GM12801 (cell line): ENCODE data around the gene BLNK.

ENCODE experiments used
- TF ChIP-seq, protein P1 (sequence below): IDR thresholded peaks from one replicate; pipeline ENCODE4 v1.5.1; 2011; ENCODE audit warnings: control low read depth; ENCODE audit not compliant: insufficient read length; ENCODE audit errors: extremely low read depth

BLNK gene

DNA sequence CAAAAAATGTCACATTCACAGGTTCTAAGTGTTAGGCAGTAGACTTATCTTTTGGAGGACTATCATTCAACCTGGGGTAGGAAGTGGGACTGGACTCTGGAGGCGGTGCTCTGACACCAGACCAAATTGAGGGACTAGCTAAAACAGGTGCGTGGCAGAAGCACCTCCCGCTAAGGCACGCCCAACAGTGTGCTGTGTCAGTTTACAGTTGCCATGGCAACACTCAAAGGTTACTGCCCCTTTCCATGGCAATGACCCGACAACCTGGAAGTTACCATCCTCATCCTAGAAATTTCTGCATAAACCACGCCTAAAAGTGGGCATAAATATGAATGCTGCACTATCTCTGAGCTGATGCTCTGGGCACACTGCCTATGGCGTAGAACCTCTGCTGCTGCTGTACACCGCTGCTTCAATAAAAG lies 14.0 kb upstream of the BLNK start:
- TF ChIP-seq, protein P1, sequence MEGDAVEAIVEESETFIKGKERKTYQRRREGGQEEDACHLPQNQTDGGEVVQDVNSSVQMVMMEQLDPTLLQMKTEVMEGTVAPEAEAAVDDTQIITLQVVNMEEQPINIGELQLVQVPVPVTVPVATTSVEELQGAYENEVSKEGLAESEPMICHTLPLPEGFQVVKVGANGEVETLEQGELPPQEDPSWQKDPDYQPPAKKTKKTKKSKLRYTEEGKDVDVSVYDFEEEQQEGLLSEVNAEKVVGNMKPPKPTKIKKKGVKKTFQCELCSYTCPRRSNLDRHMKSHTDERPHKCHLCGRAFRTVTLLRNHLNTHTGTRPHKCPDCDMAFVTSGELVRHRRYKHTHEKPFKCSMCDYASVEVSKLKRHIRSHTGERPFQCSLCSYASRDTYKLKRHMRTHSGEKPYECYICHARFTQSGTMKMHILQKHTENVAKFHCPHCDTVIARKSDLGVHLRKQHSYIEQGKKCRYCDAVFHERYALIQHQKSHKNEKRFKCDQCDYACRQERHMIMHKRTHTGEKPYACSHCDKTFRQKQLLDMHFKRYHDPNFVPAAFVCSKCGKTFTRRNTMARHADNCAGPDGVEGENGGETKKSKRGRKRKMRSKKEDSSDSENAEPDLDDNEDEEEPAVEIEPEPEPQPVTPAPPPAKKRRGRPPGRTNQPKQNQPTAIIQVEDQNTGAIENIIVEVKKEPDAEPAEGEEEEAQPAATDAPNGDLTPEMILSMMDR: no peak

DNA sequence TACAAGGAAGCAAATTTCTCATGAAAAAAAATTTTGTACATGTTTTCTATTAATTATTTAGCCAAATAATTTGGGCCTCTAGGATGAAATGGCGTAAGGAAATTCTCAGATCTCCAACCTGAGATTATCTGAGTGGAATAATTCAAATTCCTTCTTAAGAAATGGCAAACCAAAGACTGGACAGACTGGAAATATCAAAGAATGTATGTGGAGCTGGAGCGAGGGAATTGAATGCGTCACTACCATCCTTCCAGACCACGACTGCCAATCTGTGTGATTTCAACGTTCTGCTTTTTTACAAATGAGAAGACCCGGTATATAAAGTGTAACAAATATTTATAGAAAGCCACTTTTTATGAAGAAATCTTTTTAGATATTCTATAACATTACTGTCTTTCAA lies 12.4 kb upstream of the BLNK start:
- TF ChIP-seq, protein P1: no peak

GRCh38 chr10:96283351-96283750 lies 12.0 kb upstream of the BLNK start:
- TF ChIP-seq, protein P1: no peak

DNA sequence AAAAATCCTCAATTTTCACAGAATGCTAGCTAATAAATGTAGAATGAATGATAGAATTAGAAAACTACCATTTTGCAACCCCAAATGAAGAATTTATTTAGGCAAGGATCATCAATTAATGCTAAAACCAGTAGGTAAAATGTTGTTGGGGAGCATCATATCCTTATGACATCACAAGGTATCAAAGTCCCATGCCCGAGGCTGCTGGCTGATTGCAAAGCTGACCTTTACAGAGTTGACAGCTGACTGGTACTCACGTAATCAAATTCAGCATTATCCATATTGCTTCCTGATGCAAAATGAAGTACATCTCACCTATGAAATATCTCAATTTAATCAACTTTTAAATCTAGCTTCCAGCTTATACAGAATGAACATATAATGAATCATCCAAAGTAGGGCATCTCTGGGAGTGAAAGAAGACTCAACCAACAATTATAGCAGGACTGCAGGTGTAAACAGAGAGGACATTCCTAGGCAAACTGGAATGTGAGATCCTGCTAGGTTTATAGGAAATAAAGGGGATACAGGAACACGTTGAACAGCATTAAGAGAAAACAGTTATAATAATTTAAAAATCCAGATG lies 10.2 kb upstream of the BLNK start:
- TF ChIP-seq, protein P1: no peak

DNA sequence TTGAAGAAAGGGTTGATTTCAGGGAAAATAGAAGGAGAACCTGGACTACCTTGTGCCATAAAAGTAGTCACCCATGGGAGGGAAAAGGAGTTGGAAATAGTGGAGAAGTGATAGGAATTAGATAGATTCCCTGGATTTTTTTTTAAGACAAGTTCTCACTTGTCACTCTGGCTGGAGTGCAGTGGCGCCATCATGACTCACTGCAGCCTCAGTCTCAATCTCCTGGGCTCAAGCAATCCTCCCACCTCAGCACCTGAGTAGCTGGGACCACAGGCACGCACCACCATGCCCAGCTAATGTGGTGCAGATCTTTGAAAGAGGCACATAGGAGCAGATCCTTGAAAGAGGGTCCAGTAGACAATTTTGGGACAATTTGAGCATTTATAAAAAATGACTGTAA lies 9.5 kb upstream of the BLNK start:
- TF ChIP-seq, protein P1: no peak

GRCh38 chr10:96279191-96279641 lies 7.8 kb upstream of the BLNK start:
- TF ChIP-seq, protein P1: no peak

- TF ChIP-seq, protein P1: no peak
Observed at GRCh38 chr10:96276831-96277230, 5.5 kb upstream of the BLNK start.
